ENCODE data around the gene MSANTD1.

The MSANTD1 gene

DNA sequence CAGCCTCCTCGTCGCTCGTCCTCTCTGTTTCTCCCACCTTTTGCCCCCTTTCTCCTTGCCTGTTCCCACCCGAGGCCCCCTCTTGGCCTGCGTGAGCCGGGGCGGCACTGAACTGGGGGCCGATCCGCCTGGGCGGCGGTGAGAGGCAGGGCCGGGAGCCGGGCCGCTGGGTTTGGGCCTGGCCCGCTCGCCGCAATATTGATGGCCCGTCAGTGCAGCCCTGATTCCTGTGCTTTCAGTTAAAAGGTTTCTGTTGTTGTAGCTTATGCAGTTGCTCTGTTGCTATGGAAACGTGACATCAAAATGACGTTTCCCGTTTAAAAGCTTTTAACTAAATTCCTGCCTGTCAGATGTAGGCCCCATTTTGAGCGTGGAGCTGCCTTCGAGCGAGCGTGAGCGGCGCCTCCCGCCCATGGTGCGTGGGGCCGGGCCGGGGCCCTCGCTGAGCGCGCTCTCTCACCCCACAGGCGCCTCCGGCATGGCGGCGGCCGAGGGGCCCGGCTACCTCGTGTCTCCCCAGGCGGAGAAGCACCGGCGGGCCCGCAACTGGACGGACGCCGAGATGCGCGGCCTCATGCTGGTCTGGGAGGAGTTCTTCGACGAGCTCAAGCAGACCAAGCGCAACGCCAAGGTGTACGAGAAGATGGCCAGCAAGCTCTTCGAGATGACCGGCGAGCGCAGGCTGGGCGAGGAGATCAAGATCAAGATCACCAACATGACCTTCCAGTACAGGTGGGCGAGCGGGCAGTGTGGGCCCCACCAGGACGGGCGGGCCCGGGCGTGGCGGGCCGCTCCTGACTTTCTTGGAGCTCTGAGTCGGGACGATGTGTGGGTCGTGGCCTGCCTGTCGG, at the start of gene MSANTD1:
TSS of gene MSANTD1 (plus strand) at position 349 of the 851 bp plus-strand sequence. CDS start at position 413, 64 bp downstream.
- DNase-seq (ENCODE audit: low spot score): peak; percentile 62

DNA sequence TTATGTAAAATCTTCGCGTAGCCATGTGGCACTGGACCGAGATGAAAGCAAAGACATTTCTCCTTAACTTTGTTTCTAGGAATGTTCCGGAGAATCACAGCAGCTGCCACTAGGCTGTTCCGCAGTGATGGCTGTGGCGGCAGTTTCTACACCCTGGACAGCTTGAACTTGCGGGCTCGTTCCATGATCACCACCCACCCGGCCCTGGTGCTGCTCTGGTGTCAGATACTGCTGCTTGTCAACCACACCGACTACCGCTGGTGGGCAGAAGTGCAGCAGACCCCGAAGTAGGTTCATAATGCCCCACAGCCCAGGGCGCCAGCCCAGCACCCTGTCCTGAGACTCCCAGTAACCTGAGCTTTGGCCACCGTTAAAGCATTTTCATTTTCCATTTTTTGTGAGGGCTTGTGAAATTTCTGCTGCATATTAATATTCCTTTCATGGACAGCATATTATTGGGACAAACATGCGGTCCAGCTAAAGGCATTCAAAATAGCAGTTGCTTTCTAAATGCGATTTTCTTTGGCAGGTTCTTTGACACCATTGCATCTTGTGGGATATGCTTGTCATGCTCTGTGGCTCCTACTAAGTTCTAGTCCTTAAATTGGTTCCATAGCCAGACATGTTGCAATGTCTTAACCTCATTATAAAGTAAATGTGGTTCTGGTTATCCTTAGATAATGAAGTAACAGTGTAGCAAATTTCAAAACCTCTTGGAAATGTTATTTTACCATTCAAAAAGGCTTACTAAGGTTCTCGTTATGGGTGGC, 49.1 kb upstream of the MSANTD1 start:
- no peak for DNase-seq (ENCODE audit: low spot score)

DNA sequence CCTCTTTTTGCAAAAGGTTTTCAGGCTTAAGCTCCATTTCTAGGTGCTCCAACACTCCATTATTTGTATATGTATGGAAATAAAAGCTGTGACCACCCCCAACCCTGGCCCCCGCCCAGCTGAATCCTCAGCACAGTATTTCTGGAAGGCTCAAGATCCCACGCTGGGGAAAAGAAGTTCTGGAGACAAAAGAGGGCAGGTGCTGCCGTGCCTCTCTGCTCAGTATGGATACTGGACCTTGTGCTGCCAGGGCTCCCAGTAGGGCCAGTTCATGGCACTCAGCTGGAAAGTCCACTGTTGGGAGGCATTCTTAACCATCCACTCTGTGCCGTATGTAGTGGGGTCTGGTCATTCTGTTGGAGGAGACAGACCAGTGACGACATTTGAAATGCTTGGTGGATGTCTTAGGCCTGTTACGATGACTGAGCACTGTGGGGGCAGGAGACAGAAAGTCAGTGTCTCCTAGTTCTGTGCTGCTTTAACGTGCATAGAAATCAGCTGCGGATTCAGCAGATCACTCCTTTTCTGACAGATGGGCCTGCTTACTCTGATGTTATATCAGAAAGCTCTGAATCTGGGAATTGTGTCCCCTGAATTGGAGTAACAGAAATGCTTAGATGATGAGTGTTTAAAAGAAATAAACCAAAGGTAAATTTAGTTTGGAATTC, 48.4 kb upstream of the MSANTD1 start:
- no peak for DNase-seq (ENCODE audit: low spot score)

DNA sequence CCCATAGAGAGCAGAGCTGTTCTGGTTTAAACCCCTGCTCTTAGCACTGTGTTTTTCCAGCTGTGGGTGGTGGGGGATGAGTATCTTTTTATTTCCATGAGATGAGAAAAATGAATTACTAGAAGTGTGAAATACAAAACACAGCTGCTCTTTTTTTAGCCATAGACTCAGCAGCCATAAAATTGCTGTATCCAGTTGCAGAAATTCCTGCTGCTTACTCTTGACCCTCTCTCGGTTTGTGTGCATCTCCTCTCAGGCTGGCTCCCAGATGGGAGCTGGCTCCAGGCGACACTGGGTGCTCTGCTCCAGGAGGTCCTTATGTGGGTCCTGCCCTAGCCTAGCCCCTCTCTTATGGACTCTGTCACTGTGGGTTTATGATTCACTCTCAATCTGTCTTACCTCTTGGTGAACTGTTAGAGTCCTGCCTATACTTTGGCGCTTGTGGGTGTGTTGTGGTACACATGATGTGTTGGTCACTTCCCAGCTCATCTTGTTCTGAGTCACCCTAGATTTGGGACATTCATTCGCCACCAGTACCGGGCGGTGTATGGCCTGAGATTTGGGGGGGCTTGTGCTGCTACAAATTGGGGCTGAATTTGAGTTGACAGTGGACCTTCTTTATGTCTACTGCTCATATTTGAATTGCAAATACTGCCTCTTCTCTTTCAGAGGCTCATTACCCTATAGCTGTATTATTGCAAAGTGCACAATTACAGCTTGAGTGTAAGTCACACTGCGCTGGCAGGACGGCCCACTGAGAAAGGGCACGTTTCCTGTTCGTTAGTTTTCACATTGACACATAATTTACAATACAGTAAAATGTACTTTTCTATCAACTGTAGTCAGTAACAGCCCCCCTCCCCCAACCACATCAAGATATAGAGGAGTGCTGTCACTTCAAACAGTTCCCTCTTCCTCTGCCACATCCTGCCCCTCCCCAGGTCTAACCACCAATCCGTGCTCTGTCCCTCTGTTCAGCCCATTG, 46.9 kb upstream of the MSANTD1 start:
- no peak for DNase-seq (ENCODE audit: low spot score)

DNA sequence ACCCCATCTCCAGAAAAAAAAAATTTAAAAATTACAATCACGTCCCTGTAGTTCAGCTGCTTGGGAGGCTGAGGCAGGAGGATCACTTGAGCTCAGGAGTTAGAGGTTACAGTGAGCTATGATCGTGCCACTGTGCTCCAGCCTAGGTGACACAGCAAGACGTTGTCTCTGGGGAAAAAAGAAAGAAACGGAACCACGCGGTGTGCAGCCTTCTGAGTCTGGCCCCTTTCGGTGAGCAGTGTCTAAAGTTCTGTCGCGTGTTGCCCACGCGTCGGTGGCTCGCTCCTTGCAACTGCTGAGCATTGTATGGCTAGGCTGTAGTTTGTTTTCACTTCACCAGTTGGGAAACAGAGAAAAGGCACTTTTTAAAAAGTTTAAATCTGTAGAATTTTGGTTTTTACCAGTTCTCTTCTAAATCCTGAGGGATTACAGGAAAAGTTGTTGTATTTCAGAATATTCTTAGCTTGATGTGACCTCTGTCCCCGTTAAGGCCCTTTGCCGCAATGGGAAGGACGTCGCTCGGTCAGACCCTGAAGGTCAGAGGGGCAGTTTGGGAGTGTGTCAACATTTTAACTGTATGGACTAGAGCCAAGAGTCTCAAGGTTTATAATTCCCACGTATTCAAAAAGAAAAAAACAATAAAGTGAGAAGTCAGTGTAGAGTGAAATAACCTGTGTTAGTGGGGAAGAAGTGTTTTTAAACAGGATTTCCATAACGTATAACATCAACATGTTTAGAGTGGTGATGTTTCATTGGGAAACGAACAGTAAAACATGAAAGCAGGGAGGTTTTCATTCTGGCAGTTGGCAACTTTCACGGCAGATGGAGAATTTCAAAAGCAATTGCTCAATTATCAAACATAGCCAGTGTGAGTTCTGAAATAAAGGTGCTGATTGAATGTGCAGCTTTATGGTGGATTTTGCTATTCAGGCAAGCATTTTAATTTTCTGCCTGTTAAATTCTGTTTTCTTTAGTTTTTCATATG, 45.8 kb upstream of the MSANTD1 start:
- DNase-seq (ENCODE audit: low spot score): peak; percentile 35

DNA sequence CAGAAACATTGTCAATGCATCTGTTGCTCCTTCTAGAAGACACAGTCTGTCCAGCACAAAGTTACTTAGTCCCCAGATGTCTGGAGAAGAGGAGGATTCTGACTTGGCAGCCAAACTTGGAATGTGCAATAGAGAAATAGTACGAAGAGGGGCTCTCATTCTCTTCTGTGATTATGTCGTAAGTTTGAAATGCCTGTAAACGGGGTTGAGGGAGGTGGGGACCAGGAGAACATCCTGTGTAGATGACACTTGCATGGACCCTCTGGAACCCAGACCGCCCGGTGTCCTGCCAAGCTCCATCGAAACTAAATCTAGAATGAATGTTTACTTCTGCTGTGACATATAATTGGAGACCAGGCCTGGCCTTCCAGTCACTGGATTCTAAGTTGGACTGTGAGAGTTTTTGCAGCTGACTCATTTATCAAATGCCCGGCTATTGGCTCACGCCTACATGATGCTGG, 45.0 kb upstream of the MSANTD1 start:
- no peak for DNase-seq (ENCODE audit: low spot score)

DNA sequence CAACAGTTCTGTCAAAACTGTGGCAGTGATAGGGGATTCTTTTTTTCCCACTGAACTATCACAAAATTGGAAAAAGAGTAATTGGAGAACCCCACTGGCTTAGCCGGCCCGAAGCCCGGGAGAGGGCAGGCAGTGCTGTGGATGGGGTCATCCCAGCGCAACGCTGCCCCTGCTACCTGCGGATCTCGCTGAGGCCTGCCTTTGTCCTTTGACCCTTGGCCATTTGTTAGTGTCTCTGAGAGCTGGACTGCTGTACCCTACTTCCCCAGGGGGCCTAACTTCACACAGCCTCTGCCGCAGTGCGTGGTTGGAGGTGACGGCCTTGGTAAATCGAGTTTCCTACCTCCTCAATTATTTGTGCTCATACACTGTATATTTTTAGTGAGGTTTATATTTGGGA, 43.0 kb upstream of the MSANTD1 start:
- no peak for DNase-seq (ENCODE audit: low spot score)

DNA sequence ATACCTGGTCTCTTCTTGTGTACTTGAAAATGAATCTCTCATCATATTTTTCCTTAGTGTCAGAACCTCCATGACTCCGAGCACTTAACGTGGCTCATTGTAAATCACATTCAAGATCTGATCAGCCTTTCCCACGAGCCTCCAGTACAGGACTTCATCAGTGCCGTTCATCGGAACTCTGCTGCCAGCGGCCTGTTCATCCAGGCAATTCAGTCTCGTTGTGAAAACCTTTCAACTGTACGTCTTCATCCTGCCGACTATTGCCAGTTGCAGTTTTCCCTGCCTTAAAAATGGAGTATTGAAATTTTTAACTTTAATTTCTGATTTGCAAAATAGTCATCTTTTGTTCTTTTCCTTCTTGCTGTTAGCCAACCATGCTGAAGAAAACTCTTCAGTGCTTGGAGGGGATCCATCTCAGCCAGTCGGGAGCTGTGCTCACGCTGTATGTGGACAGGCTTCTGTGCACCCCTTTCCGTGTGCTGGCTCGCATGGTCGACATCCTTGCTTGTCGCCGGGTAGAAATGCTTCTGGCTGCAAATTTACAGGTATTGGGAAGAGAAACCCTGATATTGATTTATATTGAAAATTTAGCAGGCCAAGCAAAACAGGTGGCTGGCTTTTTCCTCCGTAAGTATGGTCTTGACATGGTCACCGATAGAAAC, 42.4 kb upstream of the MSANTD1 start:
- no peak for DNase-seq (ENCODE audit: low spot score)

DNA sequence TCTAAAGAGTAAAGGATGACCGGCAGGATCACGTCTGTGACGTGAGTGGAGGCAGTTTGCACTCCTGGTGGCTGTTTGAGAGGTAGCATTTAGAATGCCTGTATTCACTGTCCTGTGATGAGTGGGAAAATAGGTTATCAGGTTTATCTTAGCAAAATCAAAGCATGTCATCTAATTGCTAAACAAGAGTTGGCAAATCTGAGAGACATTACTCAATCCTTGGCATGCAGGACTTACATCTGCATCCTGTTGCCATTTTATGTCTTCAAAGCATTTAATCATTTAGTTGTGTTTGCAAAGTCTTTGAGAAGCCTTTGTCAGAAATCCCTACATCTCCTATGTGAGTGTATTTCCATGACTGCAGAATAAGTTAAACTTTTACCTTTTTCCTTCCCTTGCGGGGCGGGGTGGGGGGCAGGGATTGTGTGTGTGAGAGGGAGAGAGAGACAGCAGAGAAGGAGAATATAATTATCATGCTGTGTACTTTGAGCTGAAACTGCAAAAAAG, 41.4 kb upstream of the MSANTD1 start:
- no peak for DNase-seq (ENCODE audit: low spot score)

DNA sequence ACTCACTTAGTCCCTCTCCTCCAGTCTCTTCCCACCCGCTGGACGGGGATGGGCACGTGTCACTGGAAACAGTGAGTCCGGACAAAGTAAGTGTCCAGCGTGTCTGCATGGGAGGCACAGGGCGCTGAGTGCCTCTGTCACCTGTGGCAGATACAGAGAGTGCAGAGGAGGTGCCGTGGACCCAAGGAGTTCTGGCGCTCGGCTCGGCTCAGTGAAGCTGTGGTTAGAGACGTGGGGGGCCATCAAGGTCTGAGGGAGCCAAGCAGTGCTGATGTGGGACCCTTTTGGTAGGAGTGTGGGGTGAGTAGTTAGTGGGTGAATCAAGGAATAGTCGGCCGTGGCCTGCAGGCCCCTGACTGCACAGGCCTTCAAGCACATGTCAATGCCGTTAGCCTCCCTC, 40.1 kb upstream of the MSANTD1 start:
- no peak for DNase-seq (ENCODE audit: low spot score)

DNA sequence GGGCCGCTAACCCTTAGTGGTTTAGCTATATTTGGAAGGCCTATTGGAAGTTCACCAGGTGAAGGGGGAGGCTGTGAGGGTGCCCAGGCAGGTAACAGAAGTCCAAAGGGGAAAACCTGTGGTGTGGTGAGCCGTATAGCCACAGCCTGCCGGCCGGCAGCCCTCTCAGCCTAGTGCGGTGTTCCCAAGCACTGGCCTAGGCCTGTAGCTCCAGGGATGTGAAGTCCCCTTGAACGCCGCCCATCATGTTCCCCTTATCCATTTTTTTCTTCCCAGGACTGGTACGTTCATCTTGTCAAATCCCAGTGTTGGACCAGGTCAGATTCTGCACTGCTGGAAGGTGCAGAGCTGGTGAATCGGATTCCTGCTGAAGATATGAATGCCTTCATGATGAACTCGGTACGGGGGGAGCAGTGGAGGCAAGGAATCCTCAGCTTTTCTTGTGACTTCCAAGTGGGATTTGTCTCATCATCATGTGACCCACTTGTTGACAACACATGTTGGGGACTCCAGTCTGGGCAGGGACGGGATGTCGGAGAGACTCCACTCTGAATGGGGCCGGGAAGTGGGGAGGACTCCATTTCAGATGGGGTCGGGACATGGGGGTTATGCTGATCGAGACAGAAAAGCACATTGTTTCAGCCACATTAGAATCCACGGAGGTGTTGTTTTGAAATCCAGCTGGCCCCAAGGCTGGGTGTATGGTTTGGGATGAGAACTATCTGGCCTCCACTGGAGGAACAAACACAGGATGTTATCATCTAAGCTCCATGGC, 39.2 kb upstream of the MSANTD1 start:
- DNase-seq (ENCODE audit: low spot score): no peak

DNA sequence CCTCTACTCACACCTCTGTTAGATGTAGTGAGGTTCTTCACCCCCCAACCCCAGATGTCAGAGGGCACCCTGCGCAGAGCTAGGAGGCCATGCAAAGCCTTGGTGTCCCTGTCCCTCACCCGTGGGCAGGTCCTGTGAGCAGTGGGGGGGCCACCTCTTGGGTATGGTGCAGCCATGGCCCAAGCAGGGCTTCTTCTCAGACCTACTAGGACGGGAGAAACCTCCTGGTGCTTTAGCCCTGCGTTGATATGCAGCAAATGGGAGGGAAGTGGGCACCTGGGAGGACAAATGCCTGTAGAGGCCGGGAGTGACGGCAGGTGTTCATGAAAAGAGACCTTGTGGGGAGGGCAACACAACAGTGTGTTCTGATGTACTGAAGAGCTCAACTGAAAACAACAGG, 38.5 kb upstream of the MSANTD1 start:
- no peak for DNase-seq (ENCODE audit: low spot score)

DNA sequence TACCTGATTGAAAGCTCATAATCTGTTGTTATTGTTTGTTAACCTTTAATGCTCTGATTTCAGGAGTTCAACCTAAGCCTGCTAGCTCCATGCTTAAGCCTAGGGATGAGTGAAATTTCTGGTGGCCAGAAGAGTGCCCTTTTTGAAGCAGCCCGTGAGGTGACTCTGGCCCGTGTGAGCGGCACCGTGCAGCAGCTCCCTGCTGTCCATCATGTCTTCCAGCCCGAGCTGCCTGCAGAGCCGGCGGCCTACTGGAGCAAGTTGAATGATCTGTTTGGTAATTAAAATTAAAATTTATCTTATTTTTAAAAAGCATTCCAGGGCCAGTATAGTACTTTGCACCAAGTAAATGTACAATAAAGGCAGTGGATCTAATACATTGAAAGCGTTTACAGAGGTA, 37.1 kb upstream of the MSANTD1 start:
- no peak for DNase-seq (ENCODE audit: low spot score)

DNA sequence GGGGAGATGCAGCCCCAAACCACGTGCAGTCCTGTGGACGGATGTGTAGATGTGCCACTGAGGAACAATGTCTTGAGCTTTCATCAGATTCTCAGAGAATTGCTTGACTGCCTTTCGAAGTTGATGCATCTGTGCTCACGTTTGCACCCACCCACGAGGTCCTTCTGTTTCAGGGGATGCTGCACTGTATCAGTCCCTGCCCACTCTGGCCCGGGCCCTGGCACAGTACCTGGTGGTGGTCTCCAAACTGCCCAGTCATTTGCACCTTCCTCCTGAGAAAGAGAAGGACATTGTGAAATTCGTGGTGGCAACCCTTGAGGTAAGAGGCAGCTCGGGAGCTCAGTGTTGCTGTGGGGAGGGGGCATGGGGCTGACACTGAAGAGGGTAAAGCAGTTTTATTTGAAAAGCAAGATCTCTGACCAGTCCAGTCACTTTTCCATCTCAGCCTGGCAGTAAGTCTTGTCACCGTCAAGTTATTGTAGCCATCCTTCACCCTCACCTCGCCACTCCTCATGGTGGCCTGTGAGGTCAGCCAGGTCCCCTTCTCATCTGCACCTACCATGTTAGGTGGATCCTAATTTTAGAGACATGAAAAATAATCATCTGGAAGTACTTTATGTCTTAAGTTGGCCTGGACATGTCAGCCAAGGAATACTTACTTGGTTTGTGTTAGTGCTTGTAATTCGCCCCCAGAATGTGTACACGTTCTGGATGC, 36.4 kb upstream of the MSANTD1 start:
- DNase-seq (ENCODE audit: low spot score): no peak

DNA sequence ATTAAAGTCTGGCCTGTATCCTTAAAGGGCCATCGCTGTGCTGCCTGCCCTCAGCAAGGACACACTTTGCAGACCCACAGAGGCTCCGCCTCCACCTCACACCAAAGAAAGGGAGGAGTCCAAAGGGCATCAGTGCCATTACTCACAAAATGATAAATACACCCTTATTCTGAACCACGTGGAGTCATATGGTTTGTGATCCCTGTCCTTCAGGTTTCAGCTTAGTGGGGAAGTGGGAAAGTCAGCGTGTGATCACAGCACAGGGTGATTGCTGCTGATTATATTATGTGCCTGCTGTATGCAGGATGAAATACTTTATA, 35.9 kb upstream of the MSANTD1 start:
- DNase-seq (ENCODE audit: low spot score): no peak

DNA sequence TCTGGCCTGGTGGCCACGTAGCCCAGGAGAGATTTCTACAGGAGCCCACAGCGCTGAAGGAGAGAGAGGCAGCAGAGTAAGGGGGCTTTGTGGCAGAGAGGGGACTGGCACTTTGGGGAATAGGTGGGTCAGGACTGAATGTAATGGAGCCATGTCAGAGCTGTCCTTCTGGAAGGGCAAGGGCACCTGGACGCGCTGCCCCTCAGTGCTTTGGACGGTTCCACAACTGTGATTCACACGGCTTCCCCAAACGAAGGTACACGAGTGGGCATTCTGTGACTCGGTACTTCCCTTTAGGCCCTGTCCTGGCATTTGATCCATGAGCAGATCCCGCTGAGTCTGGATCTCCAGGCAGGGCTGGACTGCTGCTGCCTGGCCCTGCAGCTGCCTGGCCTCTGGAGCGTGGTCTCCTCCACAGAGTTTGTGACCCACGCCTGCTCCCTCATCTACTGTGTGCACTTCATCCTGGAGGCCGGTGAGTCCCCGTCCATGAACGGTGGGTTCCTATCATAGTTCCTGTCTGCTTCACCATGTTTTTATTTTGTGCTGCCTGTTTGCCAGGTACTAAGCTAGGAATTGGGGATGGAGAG, 35.2 kb upstream of the MSANTD1 start:
- DNase-seq (ENCODE audit: low spot score): no peak

DNA sequence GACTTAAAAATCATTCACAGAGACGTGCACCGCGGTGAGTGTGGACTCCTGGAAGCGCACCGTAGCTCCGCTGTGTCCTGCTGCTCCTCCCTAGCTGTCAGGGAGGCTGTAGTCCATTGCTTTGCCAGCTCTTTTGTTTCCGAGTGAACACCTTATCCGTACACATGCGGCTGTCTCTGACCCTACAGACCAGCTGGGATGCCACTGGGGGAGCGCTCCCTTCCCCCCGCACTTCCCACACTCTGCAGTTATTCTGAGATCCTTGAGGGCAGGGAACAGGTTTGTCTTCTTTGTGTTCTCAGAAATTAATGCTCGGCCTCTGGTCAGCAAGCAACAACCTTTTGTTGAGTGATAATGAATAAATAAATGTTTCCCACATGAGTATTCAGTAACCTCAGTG, 33.7 kb upstream of the MSANTD1 start:
- no peak for DNase-seq (ENCODE audit: low spot score)

DNA sequence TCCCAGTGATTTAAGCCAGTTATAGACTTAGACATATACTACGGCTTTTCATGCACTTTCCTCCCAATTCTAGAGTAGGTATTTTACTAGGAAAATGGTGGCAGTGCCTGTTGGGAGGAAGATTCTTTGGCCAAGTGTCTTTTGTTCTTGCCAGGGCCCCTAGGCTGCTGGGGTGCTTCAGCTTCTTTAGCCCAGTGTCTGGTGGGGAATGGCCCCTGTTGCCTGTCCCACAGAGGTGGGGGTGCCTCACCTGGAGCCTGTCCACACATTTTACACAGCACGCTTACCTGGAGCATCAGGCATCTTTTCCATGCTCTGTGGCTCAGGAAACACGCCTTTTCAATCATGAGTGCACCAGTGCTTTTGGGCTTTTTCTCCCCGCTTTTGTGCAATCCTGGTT, 33.2 kb upstream of the MSANTD1 start:
- DNase-seq (ENCODE audit: low spot score): no peak

Data from Ammon's horn (tissue), 1 donor.